Measurements from ENCODE around the gene ZNF205. TPM values are rescaled to one million over a fixed set of nuclear protein-coding genes. Genes with fewer than 3 reads are reported as not detected.

The ZNF205 gene
- total and polyA plus RNA-seq, 2 of the 4 experiments (the other 2 are of a cell fraction), result 8.2 to 12.7 TPM

- H3K4me2 ChIP-seq (ENCODE audit: low read depth, low read length), result no peak overlapping the region
- peaks cover 7% of the 10 kb centered on the region for H3K4me1 ChIP-seq (ENCODE audit: control insufficient read depth, insufficient read depth, low read length)
- no peak overlapping the region for H3K14ac ChIP-seq (replicated peaks; ENCODE audit: low read depth, low read length)
- 0 out of 2 replicates have a peak, but pooled peaks cover 5% of the 10 kb centered on the region for H3K9me1 ChIP-seq (ENCODE audit: insufficient read depth, low read length)
- no peak overlapping the region for H3K4ac ChIP-seq (ENCODE audit: low read depth, low read length)
- in situ Hi-C loops (cut with MboI; ENCODE audit: low sequenced_read_pairs), result no loop called here
- peaks cover 46% of the 10 kb centered on the region for H3K36me3 ChIP-seq (ENCODE audit: control insufficient read depth, insufficient read depth, low read length)
- no peak overlapping the region for H2BK15ac ChIP-seq (ENCODE audit: low read depth, low read length)
- DNase-seq, result no peak
- no peak overlapping the region for H4K91ac ChIP-seq (ENCODE audit: insufficient read depth, low read depth, low read length)
- no peak overlapping the region for H2BK20ac ChIP-seq (ENCODE audit: low read depth, low read length)
- H3K79me1 ChIP-seq (ENCODE audit: low read depth in 1 of 2, low read length in 2 of 2), result peaks cover 14 to 18% of the 10 kb centered on the region in 2 experiments
- no peaks in the 10 kb centered on the region for H4K20me1 ChIP-seq (ENCODE audit: insufficient read depth, low read length)
- H3K27ac ChIP-seq (ENCODE audit: insufficient read depth, low read length), result no peak overlapping the region
- no peak overlapping the region for H4K8ac ChIP-seq (ENCODE audit: low read depth in 2 of 2, low read length in 2 of 2)
- H3K23ac ChIP-seq (ENCODE audit: low read depth, low read length), result no peak overlapping the region
- H2AK5ac ChIP-seq (ENCODE audit: low read depth, low read length), result no peak overlapping the region
- no peaks in the 10 kb centered on the region for H3K27me3 ChIP-seq (ENCODE audit: control insufficient read depth, insufficient read depth, low read length)
- intact Hi-C loops (cut with micrococcal nuclease), result no loop called here
- no peak overlapping the region for H2BK120ac ChIP-seq (ENCODE audit: low read depth, low read length)
- no peak overlapping the region for H2BK5ac ChIP-seq (ENCODE audit: low read depth, low read length, poor library complexity, severe bottlenecking)
- H3K9me3 ChIP-seq (ENCODE audit: control insufficient read depth, insufficient read depth, low read length), result no peaks in the 10 kb centered on the region
- dilution Hi-C loops (cut with HindIII; ENCODE audit: low sequenced_read_pairs, unreplicated experiment), result no loop called here
- H3K56ac ChIP-seq (ENCODE audit: extremely low read depth, insufficient read depth, low read length), result no peak overlapping the region
- 100% methylated on average over 4 of the region's 20 CpGs; no CpG with 5 or more reads in 1 of the 2 experiments for WGBS, 2 experiments (ENCODE audit: extremely low coverage in 2 of 2, insufficient read length in 1 of 2)
- ChIA-PET POLR2A (ENCODE audit: unreplicated experiment) (no interaction called here), CTCF (no interaction called here)
- no peak overlapping the region for H2AK9ac ChIP-seq (replicated peaks; ENCODE audit: low read depth, low read length, poor library complexity)
- H3K9ac ChIP-seq (ENCODE audit: low read depth, low read length), result no peak overlapping the region
- ATAC-seq (ENCODE audit: low read depth), result no peak
- no peak overlapping the region for H4K5ac ChIP-seq (ENCODE audit: low read depth, low read length)
- H3K18ac ChIP-seq (ENCODE audit: low read depth, low read length), result no peak overlapping the region
- H3K4me3 ChIP-seq (ENCODE audit: insufficient read depth, low read depth, low read length), result no peak overlapping the region
- TF ChIP-seq CTCF (conservative IDR thresholded peaks at IDR 0.05; ENCODE audit: low read depth, low read length), result no peak
- no peak for TF ChIP-seq CEBPB (IDR thresholded peaks at IDR 0.05; ENCODE audit: low read depth, low read length)
- no peak overlapping the region for H2AFZ ChIP-seq (replicated peaks; ENCODE audit: low read length, poor library complexity)
- no TSS peak for BruUV-seq (replicated peaks)
These were observed 6.5 kb downstream of the ZNF205 start for GRCh38 chr16:3118846-3119245.
